Activated CD8-positive, alpha-beta memory T cell treated with anti-CD3 and anti-CD28 coated beads, Interleukin-2, amount 50 U/mL, for 1 hour (primary cell): ENCODE measurements around the gene METTL13.

Experiments
- DNase-seq: peaks from one replicate; pipeline ENCODE4 v3.0.0-alpha.2; 2020; ENCODE audit errors: extremely low read depth

Gene METTL13

GRCh38 chr1:171802207-171802606 is 20.7 kb downstream of the METTL13 start:
- DNase-seq, result no peak

GRCh38 chr1:171803045-171803444 is 21.6 kb downstream of the METTL13 start:
- no peak for DNase-seq

- no peak for DNase-seq
Measured at GRCh38 chr1:171803461-171804022, 22.1 kb downstream of the METTL13 start.

- no peak for DNase-seq
Measured at GRCh38 chr1:171805395-171806115, 24.1 kb downstream of the METTL13 start.

- no peak for DNase-seq
Measured at GRCh38 chr1:171807556-171807955, 26.1 kb downstream of the METTL13 start.

- DNase-seq, result no peak
Measured at GRCh38 chr1:171809834-171810233, 28.4 kb downstream of the METTL13 start.

GRCh38 chr1:171811672-171812071 is 30.2 kb downstream of the METTL13 start:
- DNase-seq, result no peak

GRCh38 chr1:171814692-171815091 is 33.2 kb downstream of the METTL13 start:
- DNase-seq, result no peak

GRCh38 chr1:171816300-171816901 is 34.9 kb downstream of the METTL13 start:
- no peak for DNase-seq

GRCh38 chr1:171817511-171818265 is 36.2 kb downstream of the METTL13 start:
- no peak for DNase-seq

GRCh38 chr1:171819946-171820345 is 38.5 kb downstream of the METTL13 start:
- DNase-seq, result no peak

GRCh38 chr1:171826973-171827372 is 45.5 kb downstream of the METTL13 start:
- DNase-seq, result no peak

- DNase-seq, result no peak
Measured at GRCh38 chr1:171828794-171829193, 47.3 kb downstream of the METTL13 start.

GRCh38 chr1:171833091-171833825 is 51.8 kb downstream of the METTL13 start:
- DNase-seq, result no peak

- no peak for DNase-seq
Measured at GRCh38 chr1:171834821-171835220, 53.4 kb downstream of the METTL13 start.

- no peak for DNase-seq
Measured at GRCh38 chr1:171835891-171836290, 54.4 kb downstream of the METTL13 start.

- DNase-seq, result peak; percentile 26
Measured at GRCh38 chr1:171841050-171841910, 59.8 kb downstream of the METTL13 start, which contains the start of gene DNM3. TSS of gene DNM3 (plus strand) at chr1:171841498. CDS start at chr1:171841657, 159 bp downstream.

GRCh38 chr1:171841931-171842761 is 60.7 kb downstream of the METTL13 start:
- DNase-seq, result no peak

GRCh38 chr1:171844381-171844780 is 62.9 kb downstream of the METTL13 start:
- DNase-seq, result no peak

- no peak for DNase-seq
Measured at GRCh38 chr1:171845998-171846397, 64.5 kb downstream of the METTL13 start.
